ENCODE data around the gene GGA2.

- no peak for TF ChIP-seq CTCF (IDR thresholded peaks at IDR 0.05)
- TF ChIP-seq POLR2AphosphoS5 (IDR thresholded peaks at IDR 0.05), result no peak
Observed at GRCh38 chr16:23499801-23500200, 10.5 kb downstream of the GGA2 start.

Measured in sigmoid colon (tissue), 4 donors.